ENCODE results near the gene MYNN.
"Not testable (repeated sequence)": the region's sequence is repeated elsewhere in the genome, so short reads cannot be mapped to it uniquely, and the experiment has no call there.

MYNN gene

DNA sequence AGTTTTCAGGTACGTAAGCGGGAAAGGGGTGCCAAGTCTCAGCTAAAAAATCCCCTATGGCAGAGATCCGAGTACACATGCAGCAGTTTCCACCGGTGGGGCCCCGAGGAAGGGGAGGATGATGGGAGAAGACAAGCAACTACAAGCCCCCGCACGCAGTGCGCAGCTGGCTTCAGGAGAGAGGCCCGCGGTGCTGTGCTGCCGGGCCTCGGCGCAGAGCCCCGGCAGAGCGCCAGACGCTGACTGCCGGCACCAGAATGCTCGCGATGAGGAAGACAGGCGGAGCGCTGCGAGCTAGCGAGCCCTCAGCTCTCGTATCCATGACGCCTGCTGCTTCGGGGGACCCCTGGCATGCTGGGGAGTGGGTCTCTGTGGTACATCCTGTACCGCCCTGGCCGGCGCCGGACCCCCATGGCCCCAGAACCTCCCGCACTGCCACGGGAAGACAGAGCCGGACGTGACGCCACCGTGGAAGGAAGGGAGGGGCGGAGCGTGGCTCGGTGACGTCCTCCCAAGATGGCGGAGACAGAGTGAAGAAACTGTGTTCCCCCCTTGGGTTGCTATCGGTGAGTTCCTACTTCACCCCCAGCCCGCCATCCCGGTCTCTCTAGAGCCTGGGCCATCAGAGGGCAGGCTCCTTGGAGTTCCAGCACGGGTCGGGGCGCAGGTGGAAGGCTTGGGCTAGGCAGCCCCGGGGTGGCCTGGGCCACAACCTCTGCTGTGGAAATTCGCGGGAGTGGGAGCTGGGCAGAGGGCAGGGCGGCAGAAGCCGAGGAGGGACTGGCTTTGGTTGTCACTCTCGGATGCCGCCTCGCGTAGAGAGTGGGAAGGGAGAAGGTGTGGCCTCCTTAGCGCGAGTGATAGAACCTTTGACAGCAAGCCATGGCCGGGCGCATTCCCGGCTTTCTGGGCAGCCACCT, at the start of gene MYNN:
Gene MYNN (plus strand): TSS at position 500 of the 920 bp plus-strand sequence. CDS start 900 bp downstream, outside the sequence.
- DNase-seq (ENCODE audit: low read depth in 3 of 3): peak; percentile 74 to 89 (median 83)

DNA sequence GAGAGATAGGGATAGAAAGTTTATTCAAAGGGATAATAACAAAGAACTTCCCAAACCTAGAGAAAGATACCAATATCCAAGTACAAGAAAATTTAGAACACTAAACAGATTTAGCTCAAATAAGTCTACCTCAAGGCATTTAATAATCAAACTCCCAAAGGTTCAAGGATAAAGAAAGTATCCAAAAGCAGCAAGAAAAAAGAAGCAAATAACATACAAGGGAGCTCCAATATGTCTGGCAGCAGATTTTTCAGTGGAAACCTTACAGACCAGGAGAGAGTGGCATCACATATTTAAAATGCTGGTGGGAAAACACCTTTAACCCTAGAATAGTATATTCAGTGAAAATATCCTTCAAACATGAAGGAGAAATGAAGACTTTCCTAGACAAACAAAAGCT, 41.3 kb upstream of the MYNN start:
- DNase-seq (ENCODE audit: low read depth in 3 of 3): not testable (repeated sequence)

DNA sequence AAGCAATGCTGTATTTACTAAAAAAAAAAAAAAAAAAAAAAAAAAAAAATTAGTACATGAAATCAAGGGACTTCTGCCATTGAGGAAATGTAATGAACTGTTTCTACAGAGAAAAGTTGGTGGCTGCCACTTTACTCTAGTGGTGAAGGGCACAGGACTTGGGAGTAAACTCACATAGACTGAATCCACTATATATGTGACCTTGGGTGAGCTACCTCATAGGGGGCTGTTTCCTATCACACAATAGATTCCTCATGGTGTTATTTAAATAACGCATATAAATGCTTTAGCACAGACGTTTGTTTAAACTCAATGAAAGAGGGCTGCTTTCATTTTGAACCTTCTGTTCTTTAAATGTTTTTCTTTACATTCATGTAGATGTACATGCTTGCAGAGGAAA, 34.1 kb upstream of the MYNN start:
- DNase-seq (ENCODE audit: low read depth in 3 of 3): no peak

DNA sequence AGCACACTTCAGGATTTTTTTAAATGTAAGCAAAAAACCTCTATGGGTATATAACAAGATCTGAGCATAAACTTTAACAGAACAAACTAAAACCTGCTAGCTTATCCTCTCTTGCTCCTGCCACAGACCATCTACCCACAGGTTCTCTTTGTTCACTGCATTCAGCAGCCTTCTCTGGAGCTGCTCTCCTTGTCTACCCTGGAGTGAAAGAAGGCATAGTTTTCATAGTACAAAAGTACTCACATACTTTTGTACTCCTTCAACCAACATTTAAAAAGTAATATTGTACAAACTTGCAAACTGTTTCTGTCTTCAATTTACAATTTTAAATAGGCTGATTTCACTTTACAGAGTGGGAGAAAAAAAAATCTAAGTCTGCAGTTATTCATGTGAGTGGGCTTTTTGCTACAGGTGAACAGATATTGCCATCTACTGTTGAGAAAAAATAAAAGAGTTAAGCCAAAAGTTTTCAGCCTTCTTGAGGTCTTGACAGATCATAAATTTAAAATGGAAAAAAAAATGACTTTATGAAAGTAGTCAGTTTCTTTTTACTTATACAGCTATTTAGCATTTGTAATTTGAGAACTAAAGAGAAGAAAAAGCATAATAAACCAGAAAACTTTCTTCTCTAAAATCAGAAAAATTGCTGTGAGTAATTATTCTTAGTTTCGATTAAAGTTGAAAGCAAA, 28.7 kb upstream of the MYNN start:
- DNase-seq (ENCODE audit: low read depth in 3 of 3): no peak

DNA sequence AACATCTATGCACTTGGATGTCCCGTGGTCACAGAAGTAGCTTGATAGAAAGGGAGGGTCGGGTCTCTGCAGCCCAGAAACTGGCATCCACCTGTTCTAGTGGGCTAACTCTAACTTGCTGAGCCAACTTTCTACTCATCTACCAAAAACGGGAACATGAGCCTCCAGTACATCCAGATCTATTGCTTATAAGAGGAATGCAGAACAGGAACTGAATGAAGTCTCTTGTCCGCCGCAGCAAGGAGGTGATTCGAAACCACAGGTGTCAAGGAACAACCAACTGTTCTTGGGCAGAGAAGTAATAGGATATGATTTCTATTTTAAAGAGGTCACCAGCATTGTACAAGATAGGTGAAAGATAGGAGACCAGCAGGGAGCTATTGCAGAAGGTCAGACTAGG, 26.3 kb upstream of the MYNN start:
- DNase-seq (ENCODE audit: low read depth in 3 of 3): no peak

DNA sequence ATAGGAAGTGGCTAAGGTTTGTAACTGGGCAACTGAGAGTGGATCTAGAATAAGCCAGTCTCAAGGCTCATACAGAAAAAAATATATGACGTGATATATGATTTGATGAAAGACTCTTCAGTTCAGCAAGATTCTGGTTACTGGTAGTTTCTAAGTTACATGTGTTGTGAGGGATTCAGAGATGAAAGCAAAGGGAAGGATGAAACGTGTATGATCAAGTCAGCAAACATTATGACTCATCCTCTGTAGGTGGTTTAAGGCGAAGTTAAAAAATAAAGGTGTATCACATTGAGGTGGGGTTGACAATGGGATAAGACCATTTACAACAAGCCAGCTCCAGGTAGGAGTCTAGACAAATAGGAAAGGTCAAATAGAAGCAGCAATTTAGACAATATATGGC, 24.5 kb upstream of the MYNN start:
- DNase-seq (ENCODE audit: low read depth in 3 of 3): no peak

DNA sequence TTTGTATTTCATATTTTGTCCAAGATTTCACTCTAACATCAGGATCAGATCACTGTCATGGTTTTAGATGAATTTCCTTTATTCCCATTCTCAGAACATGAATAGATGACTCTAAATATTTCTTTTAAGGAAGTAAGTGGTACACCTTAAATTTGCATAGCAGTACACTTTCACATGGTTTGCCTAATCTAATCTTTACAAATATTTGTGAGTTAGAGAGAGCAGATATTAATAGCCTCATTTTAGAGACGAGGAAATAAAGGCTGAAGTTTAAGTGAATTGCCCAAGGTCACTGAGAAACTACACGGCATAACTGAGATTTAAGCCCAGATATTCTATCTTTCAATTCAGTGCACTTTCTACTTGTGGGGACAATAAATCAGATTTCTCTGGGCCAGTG, 22.5 kb upstream of the MYNN start:
- DNase-seq (ENCODE audit: low read depth in 3 of 3): no peak

DNA sequence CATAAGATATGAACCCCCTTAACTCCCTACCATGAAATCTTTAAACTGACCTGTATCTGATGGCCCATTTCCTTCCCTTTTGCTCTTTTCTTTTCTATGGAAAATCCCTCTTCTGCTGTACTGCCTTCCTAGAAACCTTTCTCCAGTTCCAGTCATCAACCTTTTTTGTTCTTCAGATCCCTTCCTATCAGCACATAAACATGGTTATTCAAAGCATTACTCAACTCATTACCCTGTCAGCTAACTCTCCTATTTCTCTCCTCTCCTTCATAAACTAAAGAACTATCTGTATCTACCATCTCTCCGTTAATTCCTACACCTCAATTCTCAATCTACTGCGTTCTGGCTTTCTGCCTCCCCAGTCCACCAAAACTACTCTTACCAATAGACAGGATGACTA, 21.3 kb upstream of the MYNN start:
- DNase-seq (ENCODE audit: low read depth in 3 of 3): no peak

DNA sequence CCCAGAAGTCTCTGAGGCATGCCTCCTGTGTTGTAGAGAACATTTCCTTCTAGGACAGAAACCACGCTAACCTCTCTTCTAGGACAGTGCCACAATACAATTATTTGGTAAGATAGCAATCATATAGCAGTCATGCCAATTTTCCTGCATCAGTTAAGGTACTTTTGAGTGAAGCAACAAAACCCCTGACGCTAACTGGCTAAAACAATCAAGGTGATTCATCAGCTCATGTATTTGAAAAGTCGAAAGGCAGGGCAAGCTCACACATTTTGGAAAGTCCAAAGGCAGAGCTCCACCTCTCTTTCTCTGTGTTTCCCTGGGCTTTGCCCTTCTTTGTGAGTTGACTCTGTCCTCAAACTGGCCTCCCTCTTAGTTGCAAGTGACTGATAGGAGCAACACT, 18.5 kb upstream of the MYNN start:
- no peak for DNase-seq (ENCODE audit: low read depth in 3 of 3)

DNA sequence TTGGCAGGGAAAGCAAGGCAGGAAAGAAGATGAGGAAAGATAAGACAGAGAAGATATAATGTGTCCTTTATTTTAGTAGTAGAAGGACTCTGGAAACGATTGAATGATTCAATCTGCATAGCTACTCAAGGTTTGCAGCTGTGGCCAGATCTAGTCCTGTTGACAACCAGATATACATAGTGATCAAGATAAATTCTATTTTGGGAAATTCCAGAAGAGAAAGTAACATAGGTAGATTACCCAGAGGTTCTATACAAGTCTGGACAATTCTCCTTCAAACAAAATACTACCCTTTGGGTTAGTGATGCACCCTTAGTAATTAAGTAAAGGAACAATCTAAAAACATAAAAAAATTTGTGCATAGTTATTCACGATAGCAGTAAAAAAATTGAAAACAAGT, 17.7 kb upstream of the MYNN start:
- DNase-seq (ENCODE audit: low read depth in 3 of 3): no peak

DNA sequence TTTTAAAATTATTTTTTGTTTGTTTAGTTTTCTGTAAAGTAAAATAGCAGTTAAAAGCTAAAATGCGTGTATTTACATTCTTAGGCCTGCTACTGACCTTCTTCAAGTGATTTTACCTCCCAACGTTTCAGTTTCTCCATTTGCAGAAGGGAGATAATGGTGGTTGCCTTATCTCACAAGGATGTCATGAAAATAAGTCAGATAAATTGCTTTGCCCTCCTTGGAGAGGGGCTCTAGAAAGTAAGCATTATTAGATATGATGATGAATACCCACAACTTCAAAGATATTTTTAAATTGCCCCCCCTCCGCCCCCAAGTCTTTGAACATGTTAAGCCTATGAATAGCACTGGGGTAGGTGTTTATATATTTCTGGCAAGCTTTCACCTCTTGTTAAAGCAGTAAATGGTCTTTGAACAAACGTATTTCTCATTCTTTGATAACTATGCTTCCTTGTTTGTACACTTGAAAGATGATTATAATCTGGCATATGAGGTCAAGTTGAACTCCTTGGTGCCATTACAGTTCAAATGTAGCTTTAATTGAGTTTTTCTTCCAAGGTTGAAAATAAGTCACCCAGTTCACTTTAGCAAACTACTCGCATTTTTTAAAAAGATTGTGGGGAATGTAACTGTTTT, 14.7 kb upstream of the MYNN start:
- no peak for DNase-seq (ENCODE audit: low read depth in 3 of 3)

DNA sequence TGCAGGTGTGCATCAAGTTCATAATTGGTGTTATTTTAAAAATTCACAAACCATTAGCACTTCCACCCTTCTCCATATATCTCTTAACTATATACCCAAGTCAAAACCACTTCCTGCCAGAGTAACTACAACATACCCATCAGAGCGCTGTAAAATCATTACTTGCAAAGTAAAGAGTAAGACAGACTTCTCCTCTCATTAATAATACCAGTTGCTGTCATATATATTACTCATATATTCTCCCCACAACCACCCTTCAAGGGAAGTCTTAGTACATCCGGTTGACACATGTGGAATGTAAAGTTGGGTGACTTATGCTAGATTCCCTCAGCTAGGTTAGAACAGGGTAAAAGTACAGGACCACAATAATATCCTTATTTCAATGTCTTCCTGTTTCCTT, 13.9 kb upstream of the MYNN start:
- DNase-seq (ENCODE audit: low read depth in 3 of 3): no peak

DNA sequence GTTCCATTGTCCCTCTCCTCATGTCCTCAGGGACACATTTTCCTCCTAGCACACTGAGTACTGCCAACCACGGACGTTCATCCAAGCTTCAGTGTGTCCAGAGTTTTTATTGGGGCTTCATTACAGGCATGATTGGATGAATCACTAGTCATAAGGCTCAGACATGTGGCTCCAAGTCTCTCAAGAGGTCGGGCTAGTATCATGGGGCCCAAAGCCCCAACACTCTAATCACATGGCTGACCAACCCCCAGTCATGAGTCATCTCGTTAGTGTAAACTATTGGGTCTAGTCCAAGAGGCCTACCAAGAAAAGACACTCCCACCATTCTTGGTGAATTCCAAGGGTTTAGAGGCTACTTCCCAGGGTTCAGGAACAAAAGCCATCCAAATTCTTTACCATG, 12.7 kb upstream of the MYNN start:
- no peak for DNase-seq (ENCODE audit: low read depth in 3 of 3)

DNA sequence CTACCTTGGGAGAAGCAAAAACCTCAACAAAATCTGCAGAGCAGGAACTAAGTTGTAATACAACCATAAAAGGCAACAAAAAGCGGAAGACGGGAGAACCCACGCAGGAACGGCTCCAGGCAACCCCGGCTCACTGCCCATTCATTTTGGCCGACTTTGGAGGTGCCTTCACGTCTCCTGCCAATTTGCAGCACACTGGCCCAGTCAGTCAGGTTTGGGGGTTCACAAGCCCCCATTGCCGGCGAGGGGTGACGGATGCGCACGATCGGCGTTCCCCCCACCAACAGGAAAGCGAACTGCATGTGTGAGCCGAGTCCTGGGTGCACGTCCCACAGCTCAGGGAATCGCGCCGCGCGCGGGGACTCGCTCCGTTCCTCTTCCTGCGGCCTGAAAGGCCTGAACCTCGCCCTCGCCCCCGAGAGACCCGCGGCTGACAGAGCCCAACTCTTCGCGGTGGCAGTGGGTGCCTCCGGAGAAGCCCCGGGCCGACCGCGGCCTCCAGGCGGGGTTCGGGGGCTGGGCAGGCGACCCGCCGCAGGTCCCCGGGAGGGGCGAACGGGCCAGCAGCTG, 8.8 kb upstream of the MYNN start:
- peak; percentile 45 to 56 (median 53) for DNase-seq (ENCODE audit: low read depth in 3 of 3)

DNA sequence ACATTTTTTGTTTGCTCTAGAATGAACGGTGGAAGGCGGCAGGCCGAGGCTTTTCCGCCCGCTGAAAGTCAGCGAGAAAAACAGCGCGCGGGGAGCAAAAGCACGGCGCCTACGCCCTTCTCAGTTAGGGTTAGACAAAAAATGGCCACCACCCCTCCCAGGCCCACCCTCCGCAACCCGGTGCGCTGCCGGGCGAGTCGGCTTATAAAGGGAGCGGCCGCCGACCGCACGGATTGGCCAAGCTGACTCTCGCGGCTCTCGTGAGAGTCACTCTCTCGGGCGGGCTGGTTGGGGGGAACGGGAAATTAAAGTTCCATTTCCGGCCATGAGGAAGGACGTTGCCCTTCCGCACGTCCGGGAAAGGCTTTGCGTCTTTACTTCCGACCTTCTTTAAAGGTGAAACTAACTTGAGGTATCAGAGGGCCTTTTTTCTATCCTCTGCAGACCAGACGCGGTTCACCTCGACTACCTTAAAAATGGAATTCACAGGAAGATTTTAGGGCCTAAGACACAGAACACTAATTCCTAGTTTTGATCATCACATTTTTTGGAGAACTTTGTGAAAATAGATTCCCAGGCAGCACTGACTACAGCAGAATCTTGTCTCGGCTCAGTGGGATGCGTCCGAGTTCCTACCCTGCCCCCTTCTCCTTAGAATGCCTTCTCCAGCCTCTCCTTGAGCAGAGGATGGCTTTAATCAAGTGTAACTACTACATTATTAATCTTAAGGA, 8.1 kb upstream of the MYNN start, which contains the start of gene TERC:
Gene TERC (minus strand): TSS at position 179 of the 731 bp plus-strand sequence.
- peak; percentile 81 to 87 (median 84) for DNase-seq (ENCODE audit: low read depth in 3 of 3)

DNA sequence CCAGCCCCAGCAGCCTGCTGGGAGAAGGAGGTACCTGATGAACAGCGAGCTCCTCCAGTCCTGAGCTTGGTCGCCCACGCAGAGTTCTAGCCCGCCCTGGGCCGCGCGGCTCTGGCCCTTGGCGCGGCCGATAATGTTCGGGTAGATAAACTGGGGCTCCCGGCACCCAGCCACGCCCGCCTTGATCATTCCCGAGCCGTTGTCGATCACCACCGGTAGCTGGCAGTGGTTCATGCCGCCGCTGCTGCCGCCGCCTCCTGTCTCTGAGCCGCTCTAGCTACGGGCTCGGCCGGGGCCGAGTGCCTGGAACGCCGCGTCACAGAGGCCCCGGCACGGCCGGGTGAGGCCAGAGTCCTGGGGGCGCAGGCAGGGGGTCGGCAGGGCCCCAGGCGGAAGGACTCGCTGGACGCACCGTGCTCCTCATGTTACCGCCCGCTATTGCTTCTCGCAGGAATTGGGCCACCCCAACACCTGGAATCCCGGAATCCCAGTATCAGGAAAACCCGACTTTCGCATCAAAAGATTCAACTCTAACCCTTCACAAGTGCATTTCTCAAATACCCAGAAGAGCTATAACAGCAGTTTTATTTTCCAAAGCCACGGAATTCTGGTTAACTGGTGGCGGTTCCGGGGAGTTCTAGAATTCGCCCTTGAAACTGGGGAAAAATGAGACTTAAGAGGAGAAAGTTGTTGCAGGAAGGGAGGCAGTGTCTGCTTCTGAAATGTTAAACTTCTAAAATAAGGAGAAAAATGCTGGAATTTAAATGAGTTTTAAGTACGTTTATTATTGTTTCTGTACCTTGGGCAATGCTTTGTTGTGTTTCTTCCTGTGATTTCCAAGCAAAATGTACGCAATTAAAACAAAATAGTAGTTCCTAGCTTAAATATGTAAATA, 3.7 kb upstream of the MYNN start, which contains the start of gene ACTRT3:
Gene ACTRT3 (minus strand): TSS at position 275 of the 895 bp plus-strand sequence. CDS start 41 bp downstream, at position 234.
- peak; percentile 43 to 55 (median 54) for DNase-seq (ENCODE audit: low read depth in 3 of 3)

DNA sequence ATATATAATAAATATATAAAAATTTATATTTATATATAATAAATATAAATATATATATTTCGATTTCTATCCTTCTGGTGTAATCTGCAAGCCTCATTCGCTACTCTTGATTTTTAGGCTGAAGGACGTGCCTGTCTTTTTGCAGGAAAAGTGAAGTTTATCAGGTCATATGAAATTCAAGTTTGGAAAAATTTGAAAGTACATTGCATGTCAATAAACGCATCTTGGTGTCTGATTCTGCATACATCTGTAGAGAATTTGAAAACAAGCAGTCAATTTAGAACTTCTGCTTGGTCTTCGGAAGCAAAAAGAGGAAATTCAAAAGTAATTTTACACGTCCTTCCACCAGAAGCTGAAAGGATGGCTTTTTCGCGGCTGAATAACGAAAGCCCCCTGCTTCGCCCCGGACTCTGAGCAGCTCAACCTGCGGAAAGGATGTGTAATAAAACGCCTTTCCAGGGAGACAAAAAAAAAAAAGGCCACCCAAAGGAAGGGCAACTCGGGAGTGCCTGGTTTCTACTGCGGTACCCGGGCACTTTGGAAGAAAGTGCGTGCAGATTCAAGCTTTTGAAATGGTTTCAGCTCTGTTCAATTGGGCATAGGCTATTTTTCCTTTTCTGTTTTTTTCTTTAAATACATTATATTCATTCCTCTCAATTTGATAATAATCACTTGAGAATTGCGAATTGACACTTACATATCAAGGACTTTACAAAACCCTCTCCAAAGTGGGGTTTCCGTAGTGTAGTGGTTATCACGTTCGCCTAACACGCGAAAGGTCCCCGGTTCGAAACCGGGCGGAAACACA, 1.5 kb upstream of the MYNN start:
- DNase-seq (ENCODE audit: low read depth in 3 of 3): peak in 2 of 3 donors; percentile 20 to 26

DNA sequence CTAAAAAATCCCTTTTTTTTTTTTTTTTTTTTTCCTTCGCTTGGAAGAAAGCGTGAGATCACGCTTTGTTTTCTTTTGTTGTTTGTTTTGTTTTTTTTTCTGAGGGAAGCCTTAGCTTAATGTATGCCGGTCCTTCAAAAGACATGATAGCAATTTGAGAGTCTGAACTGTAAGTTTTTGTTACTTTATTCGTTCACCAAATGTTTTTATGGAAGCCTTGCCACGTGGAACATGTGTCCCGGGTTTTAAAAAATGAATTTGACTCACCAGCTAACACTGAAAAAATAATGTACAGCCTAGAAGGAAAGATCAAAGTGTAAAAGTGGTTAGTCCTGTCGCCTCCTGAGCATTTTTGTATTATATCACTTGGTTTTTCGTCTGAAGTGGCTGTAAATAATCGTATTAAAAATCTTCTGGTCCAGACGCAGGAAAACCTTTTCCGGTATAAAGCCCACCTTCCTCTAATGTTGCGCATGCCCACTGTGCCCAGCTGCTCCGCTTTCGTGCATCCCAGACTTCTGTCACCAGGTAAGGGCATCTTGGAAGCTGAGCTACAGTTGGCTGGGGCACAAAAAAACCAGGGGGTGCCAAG, 795 bp upstream of the MYNN start:
- DNase-seq (ENCODE audit: low read depth in 3 of 3): peak in 1 of 3 donors; percentile 46

DNA sequence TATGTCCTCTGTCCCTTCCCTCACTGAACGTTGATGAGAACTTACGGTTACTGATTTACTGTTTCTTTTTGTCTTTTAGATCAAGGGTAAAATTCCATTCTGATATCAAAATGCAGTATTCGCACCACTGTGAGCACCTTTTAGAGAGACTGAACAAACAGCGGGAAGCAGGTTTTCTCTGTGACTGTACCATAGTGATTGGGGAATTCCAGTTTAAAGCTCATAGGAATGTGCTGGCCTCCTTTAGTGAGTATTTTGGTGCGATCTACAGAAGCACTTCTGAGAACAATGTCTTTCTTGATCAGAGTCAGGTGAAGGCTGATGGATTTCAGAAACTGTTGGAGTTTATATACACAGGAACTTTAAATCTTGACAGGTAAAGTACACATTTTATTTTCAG, 990 bp downstream of the MYNN start:
- no peak for DNase-seq (ENCODE audit: low read depth in 3 of 3)

All from stimulated activated CD4-positive, alpha-beta T cell treated with anti-CD3 and anti-CD28 coated beads, TNF-alpha, amount 100 ng/mL, for 48 hours (primary cell).